ACHN (cell line): ENCODE measurements around the gene KREMEN1.
A peak's percentile ranks its signal among the peaks of the same experiment; 100 is the strongest.

Experiments used
- DNase-seq: peaks from one replicate; pipeline ENCODE4 v3.0.0-alpha.2; 2015
- in situ Hi-C: cut with HindIII; loops from 2 replicates; pipeline ENCODE4 v1.10.0; 2017; ENCODE audit warnings: low sequenced_read_pairs, low pct_ligation_motif_present, low pct_unique_long_range_greater_than_20kb

KREMEN1 gene

GRCh38 chr22:29093030-29093429 is 20.2 kb downstream of the KREMEN1 start:
- DNase-seq: no peak
- in situ Hi-C loops: no loop called here

GRCh38 chr22:29093501-29094300 is 20.9 kb downstream of the KREMEN1 start:
- in situ Hi-C loops: no loop called here
- no peak for DNase-seq

- DNase-seq: no peak
- in situ Hi-C loops: no loop called here
These were observed 22.6 kb downstream of the KREMEN1 start for GRCh38 chr22:29095459-29095858.

GRCh38 chr22:29096736-29097669 is 24.2 kb downstream of the KREMEN1 start:
- no peak for DNase-seq
- in situ Hi-C loops: no loop called here

GRCh38 chr22:29098296-29098695 is 25.5 kb downstream of the KREMEN1 start:
- in situ Hi-C loops: no loop called here
- no peak for DNase-seq

GRCh38 chr22:29102300-29102699 is 29.5 kb downstream of the KREMEN1 start:
- in situ Hi-C loops: no loop called here
- DNase-seq: no peak

GRCh38 chr22:29103121-29103520 is 30.3 kb downstream of the KREMEN1 start:
- no peak for DNase-seq
- in situ Hi-C loops: no loop called here

GRCh38 chr22:29105468-29105867 is 32.6 kb downstream of the KREMEN1 start:
- in situ Hi-C loops: no loop called here
- DNase-seq: no peak

GRCh38 chr22:29106839-29107238 is 34.0 kb downstream of the KREMEN1 start:
- in situ Hi-C loops: no loop called here
- no peak for DNase-seq

- DNase-seq: no peak
- in situ Hi-C loops: no loop called here
These were observed 35.3 kb downstream of the KREMEN1 start for GRCh38 chr22:29108137-29108536.

- in situ Hi-C loops: no loop called here
- peak; percentile 24 for DNase-seq
These were observed 37.0 kb downstream of the KREMEN1 start for GRCh38 chr22:29109822-29110221.

GRCh38 chr22:29110946-29111345 is 38.1 kb downstream of the KREMEN1 start:
- in situ Hi-C loops: no loop called here
- DNase-seq: no peak

GRCh38 chr22:29112121-29112520 is 39.3 kb downstream of the KREMEN1 start:
- DNase-seq: no peak
- in situ Hi-C loops: no loop called here

- in situ Hi-C loops: no loop called here
- no peak for DNase-seq
These were observed 39.8 kb downstream of the KREMEN1 start for GRCh38 chr22:29112681-29113080.

GRCh38 chr22:29113319-29113718 is 40.5 kb downstream of the KREMEN1 start:
- in situ Hi-C loops: no loop called here
- DNase-seq: no peak

- DNase-seq: no peak
- in situ Hi-C loops: no loop called here
These were observed 41.6 kb downstream of the KREMEN1 start for GRCh38 chr22:29114392-29114791.

- DNase-seq: no peak
- in situ Hi-C loops: no loop called here
These were observed 43.0 kb downstream of the KREMEN1 start for GRCh38 chr22:29115682-29116288.

GRCh38 chr22:29116397-29117123 is 43.7 kb downstream of the KREMEN1 start:
- in situ Hi-C loops: no loop called here

More at GRCh38 chr22:29116397-29117123, 43.7 kb downstream of the KREMEN1 start:
- no peak for DNase-seq
